ENCODE data around the gene FAHD1.
"Not testable (repeated sequence)": the region's sequence is repeated elsewhere in the genome, so short reads cannot be mapped to it uniquely, and the experiment has no call there.

The FAHD1 gene

GRCh38 chr16:1834096-1834495 lies 7.1 kb downstream of the FAHD1 start:
- DNase-seq (ENCODE audit: insufficient read length, low spot score) (no peak), FAIRE-seq (no peak)

- FAIRE-seq: no peak
- no peak for DNase-seq (ENCODE audit: insufficient read length, low spot score)
Measured at GRCh38 chr16:1839554-1839953, 12.5 kb downstream of the FAHD1 start.

GRCh38 chr16:1845985-1846384 lies 19.0 kb downstream of the FAHD1 start:
- FAIRE-seq (no peak), DNase-seq (ENCODE audit: insufficient read length, low spot score) (no peak)

GRCh38 chr16:1846416-1846815 lies 19.4 kb downstream of the FAHD1 start:
- no peak for FAIRE-seq

GRCh38 chr16:1850981-1851380 lies 24.0 kb downstream of the FAHD1 start:
- DNase-seq (ENCODE audit: insufficient read length, low spot score): no peak
- no peak for FAIRE-seq

More at GRCh38 chr16:1846416-1846815, 19.4 kb downstream of the FAHD1 start:
- DNase-seq (ENCODE audit: insufficient read length, low spot score): no peak

GRCh38 chr16:1851793-1852192 lies 24.8 kb downstream of the FAHD1 start:
- FAIRE-seq (no peak), DNase-seq (ENCODE audit: insufficient read length, low spot score) (no peak)

GRCh38 chr16:1857433-1858097 lies 30.6 kb downstream of the FAHD1 start:
- FAIRE-seq (no peak), DNase-seq (ENCODE audit: insufficient read length, low spot score) (no peak)

- DNase-seq (ENCODE audit: insufficient read length, low spot score) (no peak), FAIRE-seq (no peak)
Measured at GRCh38 chr16:1858189-1858865, 31.3 kb downstream of the FAHD1 start.

GRCh38 chr16:1859650-1860049 lies 32.6 kb downstream of the FAHD1 start:
- no peak for DNase-seq (ENCODE audit: insufficient read length, low spot score)

GRCh38 chr16:1861730-1862129 lies 34.7 kb downstream of the FAHD1 start:
- no peak for DNase-seq (ENCODE audit: insufficient read length, low spot score)
- FAIRE-seq: no peak

More at GRCh38 chr16:1859650-1860049, 32.6 kb downstream of the FAHD1 start:
- FAIRE-seq: no peak

GRCh38 chr16:1862394-1862793 lies 35.4 kb downstream of the FAHD1 start:
- DNase-seq (ENCODE audit: insufficient read length, low spot score): no peak
- no peak for FAIRE-seq

GRCh38 chr16:1863681-1864460 lies 36.9 kb downstream of the FAHD1 start:
- DNase-seq (ENCODE audit: insufficient read length, low spot score) (no peak), FAIRE-seq (no peak)

- FAIRE-seq (no peak), DNase-seq (ENCODE audit: insufficient read length, low spot score) (no peak)
Measured at GRCh38 chr16:1865902-1866690, 39.1 kb downstream of the FAHD1 start.

GRCh38 chr16:1870365-1871082 lies 43.5 kb downstream of the FAHD1 start:
- FAIRE-seq (peak; percentile 28), DNase-seq (ENCODE audit: insufficient read length, low spot score) (peak; percentile 35)

GRCh38 chr16:1871974-1872635 lies 45.1 kb downstream of the FAHD1 start, which contains the start of gene MEIOB:
Gene MEIOB (minus strand): TSS chr16:1872164. CDS start chr16:1868175, 3,989 bp downstream.
- DNase-seq (ENCODE audit: insufficient read length, low spot score) (no peak), FAIRE-seq (no peak)

GRCh38 chr16:1874854-1875253 lies 47.8 kb downstream of the FAHD1 start:
- FAIRE-seq (no peak), DNase-seq (ENCODE audit: insufficient read length, low spot score) (no peak)

- DNase-seq (ENCODE audit: insufficient read length, low spot score); FAIRE-seq: not testable (repeated sequence)
Measured at GRCh38 chr16:1876066-1876465, 49.1 kb downstream of the FAHD1 start.

GRCh38 chr16:1876468-1876867 lies 49.5 kb downstream of the FAHD1 start:
- no peak for DNase-seq (ENCODE audit: insufficient read length, low spot score)
- no peak for FAIRE-seq

GRCh38 chr16:1877089-1877488 lies 50.1 kb downstream of the FAHD1 start:
- FAIRE-seq: no peak
- DNase-seq (ENCODE audit: insufficient read length, low spot score): no peak
